GM19438 (cell line): ENCODE measurements around the gene ZNF556.
"Not testable (repeated sequence)": the region's sequence is repeated elsewhere in the genome, so short reads cannot be mapped to it uniquely, and the experiment has no call there.

ENCODE experiments used
- ATAC-seq: cut with Tn5 transposase; IDR thresholded peaks from one replicate; pipeline ENCODE4 v1.9.1; 2021; ENCODE audit warnings: low read depth; ENCODE audit not compliant: unreplicated experiment

Gene ZNF556

DNA sequence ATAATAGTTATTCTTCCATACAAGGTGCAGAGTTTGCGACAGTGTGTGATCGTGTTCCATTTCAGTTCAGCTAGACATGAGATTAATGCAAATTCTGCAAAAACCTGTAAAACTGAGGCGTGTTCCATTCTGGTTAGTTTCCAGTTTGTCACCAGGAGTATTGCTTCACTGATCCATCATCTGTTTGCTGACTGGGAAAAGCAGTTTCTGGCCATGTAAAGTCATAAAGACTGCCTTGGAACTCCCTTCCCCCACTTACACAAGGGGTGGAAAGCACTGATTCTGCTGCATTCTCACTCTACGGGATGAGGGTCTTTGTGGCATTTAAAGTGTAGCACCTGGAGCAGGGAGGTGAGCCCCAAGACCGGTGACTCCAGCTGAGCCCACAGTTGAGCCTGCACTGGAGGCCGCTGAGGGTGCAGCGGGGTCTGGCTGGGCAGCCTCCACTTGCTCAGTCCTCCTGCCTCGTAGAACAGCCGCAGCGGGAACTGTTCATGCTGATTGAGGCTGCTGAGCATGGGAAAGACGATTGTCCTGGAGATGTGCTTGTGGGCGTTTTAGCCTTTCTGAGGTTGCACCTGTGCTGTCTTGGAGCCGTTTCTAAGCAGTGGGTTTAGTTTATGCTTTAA is 35.6 kb downstream of the ZNF556 start:
- no peak for ATAC-seq

DNA sequence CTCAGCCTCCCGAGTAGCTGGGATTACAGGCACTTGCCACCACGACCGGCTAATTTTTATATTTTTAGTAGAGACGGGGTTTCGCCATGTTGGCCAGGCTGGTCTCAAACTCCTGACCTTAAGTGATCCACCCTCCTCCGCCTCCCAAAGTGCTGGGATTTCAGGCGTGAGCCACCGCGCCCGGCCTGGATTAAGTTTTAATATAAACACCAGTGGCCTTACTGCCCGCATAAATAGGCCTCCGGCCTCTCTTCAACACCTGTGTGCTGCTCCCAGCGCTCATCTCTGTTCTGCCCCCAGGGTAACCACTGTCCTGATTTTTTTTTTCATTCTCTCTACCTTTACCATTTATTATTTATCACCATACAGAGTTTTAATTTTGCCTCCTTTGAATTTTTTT is 36.2 kb downstream of the ZNF556 start:
- not testable (repeated sequence) for ATAC-seq

DNA sequence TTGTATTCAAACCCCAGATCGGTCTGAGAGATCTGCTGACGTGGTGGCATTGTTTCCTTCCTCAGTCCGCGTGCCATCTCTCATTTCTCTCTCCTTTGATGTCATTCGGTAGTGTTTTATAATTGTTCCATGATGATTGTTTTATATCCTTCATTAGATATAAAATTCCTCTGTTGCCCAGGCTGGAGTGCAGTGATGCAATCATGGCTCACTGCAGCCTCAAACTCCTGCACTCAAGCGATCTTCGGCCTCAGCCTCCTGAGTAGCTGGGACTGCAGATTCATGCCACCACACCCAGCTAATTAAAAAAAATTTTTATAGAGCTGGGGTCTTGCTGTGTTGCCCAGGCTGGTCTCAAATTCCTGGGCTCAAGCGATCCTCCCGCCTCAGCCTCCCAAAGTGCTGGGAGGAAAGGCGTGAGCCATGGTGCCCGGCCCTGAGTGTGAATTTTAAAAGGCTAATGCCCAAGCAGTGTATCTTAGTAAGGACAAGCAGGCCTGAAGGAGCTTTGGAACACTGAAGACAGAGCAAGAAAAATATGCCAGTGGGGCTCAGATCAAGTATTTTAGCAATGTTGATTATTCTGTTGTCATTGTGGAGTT is 38.9 kb downstream of the ZNF556 start:
- ATAC-seq = no peak

DNA sequence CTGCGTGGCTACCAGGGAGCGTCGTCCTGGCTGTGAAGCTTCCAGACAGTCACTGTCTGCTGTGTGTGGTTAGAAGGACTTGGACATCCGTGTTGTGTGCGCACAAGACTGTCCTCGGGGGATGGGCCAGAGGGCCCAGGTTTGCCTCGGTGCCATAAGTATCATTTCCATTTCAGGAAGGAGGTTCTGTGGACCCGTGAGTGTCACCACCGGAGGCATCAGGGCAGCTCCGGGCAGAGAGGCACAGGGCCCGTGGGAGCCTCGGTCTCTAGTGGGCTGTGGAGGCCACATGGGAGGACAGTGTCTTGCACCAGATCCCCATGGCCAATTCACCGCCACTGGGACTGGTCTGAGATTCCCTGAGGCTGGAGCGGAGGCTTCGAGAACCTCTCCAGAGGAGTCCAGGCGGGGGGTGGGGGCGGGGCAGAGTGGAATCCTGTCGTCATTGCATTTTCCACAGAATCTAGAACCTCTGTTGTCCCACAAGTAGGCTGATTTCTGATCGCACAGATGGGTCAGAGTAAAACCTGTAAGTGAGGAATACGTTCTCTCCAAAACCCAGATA is 39.6 kb downstream of the ZNF556 start:
- ATAC-seq = no peak

GRCh38 chr19:2912306-2912705 is 45.2 kb downstream of the ZNF556 start:
- no peak for ATAC-seq

DNA sequence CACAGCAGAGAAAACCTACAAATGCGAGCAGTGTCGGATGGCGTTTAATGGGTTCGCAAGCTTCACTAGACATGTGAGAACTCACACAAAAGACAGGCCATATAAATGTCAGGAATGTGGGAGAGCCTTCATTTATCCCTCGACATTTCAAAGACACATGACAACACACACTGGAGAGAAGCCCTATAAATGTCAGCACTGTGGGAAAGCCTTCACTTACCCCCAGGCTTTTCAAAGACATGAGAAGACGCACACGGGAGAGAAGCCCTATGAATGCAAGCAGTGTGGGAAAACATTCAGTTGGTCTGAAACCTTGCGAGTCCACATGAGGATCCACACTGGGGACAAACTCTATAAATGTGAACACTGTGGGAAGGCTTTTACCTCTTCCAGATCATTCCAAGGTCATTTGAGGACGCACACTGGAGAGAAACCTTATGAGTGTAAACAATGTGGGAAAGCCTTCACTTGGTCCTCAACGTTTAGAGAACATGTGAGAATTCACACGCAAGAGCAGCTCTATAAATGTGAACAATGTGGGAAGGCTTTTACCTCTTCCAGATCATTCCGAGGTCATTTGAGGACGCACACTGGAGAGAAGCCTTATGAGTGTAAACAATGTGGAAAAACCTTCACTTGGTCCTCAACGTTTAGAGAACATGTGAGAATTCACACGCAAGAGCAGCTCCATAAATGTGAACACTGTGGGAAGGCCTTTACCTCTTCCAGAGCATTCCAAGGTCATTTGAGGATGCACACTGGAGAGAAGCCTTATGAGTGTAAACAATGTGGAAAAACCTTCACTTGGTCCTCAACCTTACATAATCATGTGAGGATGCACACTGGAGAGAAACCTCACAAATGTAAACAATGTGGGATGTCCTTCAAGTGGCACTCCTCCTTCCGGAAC is 50.4 kb downstream of the ZNF556 start:
- ATAC-seq = no peak

DNA sequence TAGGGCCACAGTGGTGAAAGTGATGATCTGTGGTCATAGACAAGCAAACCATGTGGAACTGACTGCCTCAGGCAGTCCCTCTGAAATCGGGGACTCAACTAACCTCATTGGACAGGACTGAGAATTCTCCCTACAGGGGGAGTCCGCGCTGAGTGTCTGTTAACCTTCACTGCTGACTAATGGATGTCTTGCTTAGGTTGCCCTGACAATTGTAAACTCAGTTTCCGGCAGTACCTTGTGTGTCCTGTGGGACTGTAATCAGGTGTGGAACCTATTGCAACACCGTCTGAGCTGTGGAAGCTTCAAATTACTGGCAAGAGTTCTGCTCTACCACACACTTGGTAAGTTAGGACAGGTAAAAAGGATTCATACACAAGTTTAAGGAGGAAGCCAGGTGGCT is 55.9 kb downstream of the ZNF556 start:
- no peak for ATAC-seq

DNA sequence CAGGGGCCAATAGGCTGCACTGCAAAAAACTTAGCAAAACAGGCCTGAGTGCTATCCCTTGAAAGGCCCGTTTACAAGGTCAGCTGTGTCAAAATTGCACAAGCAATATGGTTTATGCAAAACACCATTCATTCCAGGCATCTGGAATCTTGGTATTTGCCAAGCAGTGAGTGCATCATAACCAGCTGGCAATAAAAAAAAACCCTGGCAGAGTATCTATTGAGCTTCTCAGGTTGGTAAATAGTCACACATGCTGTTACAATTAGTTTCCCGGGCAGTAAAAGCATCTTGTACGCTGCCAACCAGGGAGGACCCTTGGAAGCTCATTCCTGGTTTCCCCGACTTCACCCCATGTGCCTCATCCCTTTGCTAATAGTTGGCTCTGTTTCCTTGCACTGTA is 56.4 kb downstream of the ZNF556 start:
- ATAC-seq = no peak

DNA sequence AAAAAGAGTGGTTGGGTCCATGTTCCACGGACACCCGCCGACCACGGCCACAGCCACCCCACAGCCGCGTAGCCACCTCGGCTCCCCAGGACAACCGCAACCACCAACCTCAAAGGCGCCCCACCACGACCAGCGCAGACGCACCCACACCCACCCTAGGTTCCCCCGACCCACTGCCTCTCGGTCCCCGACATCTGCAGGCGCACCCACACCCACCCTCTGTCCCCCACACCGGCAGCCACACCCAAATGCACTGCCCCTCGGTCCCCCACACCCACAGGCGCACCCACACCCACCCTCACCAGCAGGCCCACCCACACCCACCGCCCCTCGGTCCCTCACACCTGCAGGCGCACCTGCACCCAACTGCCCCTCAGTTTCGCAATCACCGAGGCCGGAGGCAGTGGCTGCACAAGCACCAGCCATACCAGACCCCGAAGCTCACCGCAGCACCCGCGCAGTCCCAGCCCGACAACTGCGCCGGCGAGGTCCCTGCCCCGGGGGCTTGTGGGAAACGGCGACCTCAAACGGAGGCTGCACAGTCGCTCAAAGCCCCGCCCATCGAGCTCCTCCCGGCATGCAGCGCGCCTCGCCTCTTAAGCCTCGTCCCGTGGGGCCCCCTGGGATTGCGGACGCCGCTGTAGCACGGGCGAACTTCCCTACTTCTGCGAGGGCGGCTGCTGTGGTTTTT is 59.4 kb downstream of the ZNF556 start:
- ATAC-seq = no peak

DNA sequence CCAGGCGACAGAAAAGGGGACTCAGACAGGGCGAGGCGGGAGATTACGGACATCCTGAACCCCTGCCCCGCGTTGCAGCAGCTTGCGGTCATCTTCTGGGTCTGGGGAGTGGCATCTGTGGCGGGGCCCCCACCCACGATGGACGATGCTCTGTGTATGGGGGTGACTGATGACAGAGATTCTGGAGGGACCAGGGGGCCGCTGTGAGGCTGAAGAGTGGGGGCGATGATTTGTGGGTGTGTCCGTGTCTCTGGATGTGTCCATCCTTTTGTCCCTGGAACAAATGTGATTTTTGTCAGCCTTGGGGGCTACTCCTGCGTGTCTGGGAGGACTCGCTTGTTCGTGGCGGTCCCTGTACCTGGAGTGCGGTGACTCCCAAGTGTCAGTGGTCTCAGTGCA is 59.9 kb downstream of the ZNF556 start:
- no peak for ATAC-seq
